HG03432 (cell line): ENCODE results near the gene MAP1S.

Experiments
- ATAC-seq: cut with Tn5 transposase; IDR thresholded peaks from one replicate; pipeline ENCODE4 v1.9.1; 2021; ENCODE audit warnings: mild to moderate bottlenecking, moderate library complexity; ENCODE audit not compliant: unreplicated experiment

MAP1S gene

GRCh38 chr19:17718947-17719711 lies at the start of gene MAP1S:
MAP1S (plus strand) TSS chr19:17719480; CDS start chr19:17719503, 23 bp downstream.
- peak; percentile 80 for ATAC-seq

GRCh38 chr19:17671906-17672305 lies 47.4 kb upstream of the MAP1S start:
- ATAC-seq: no peak

GRCh38 chr19:17673937-17674799 lies 45.1 kb upstream of the MAP1S start:
- no peak for ATAC-seq

- ATAC-seq: no peak
Observed at GRCh38 chr19:17676295-17676694, 43.0 kb upstream of the MAP1S start.

GRCh38 chr19:17677002-17677401 lies 42.3 kb upstream of the MAP1S start:
- no peak for ATAC-seq

- no peak for ATAC-seq
Observed at GRCh38 chr19:17678836-17679235, 40.4 kb upstream of the MAP1S start.

- no peak for ATAC-seq
Observed at GRCh38 chr19:17679526-17680229, 39.6 kb upstream of the MAP1S start.

- peak; percentile 60 for ATAC-seq
Observed at GRCh38 chr19:17680230-17680722, 39.0 kb upstream of the MAP1S start.

GRCh38 chr19:17681505-17682125 lies 37.7 kb upstream of the MAP1S start:
- no peak for ATAC-seq

- ATAC-seq: no peak
Observed at GRCh38 chr19:17682273-17682672, 37.0 kb upstream of the MAP1S start.

GRCh38 chr19:17683078-17683477 lies 36.2 kb upstream of the MAP1S start:
- ATAC-seq: no peak

GRCh38 chr19:17684256-17684655 lies 35.0 kb upstream of the MAP1S start:
- no peak for ATAC-seq

- no peak for ATAC-seq
Observed at GRCh38 chr19:17685451-17686022, 33.7 kb upstream of the MAP1S start.

- ATAC-seq: no peak
Observed at GRCh38 chr19:17686023-17686521, 33.2 kb upstream of the MAP1S start.

GRCh38 chr19:17686592-17687024 lies 32.7 kb upstream of the MAP1S start:
- ATAC-seq: no peak

GRCh38 chr19:17687141-17687856 lies 32.0 kb upstream of the MAP1S start:
- ATAC-seq: no peak

GRCh38 chr19:17687857-17688784 lies 31.2 kb upstream of the MAP1S start, which contains the start of gene UNC13A:
UNC13A (minus strand) TSS chr19:17688354; CDS start chr19:17688199, 155 bp downstream.
- no peak for ATAC-seq

GRCh38 chr19:17688853-17689595 lies 30.3 kb upstream of the MAP1S start:
- no peak for ATAC-seq
